GM10248 (cell line): ENCODE measurements around the gene RCAN3.
"Not testable (repeated sequence)": the region's sequence is repeated elsewhere in the genome, so short reads cannot be mapped to it uniquely, and the experiment has no call there.

Source experiments
- CTCF ChIA-PET: fragments of 300-600 bp; sonication (Branson Sonifier 250); formaldehyde crosslinking; extraction: SDS; loops from one replicate; lab custom pipeline; 2021; ENCODE audit warnings: antibody characterized with exemption; lab: Yijun Ruan, JAX
- POLR2A ChIA-PET: fragments of 350-650 bp; sonication (Branson Sonifier 250); formaldehyde crosslinking; extraction: SDS; loops from one replicate; lab custom pipeline; 2020; ENCODE audit warnings: antibody characterized with exemption; lab: Yijun Ruan, JAX
- DNase-seq: peaks from one replicate; pipeline ENCODE4 v3.0.0; 2012; ENCODE audit errors: extremely low spot score
- TF ChIP-seq, protein P1 (sequence below): IDR thresholded peaks from 2 replicates; pipeline ENCODE4 v1.5.1; 2012; ENCODE audit warnings: mild to moderate bottlenecking, low read depth; ENCODE audit errors: extremely low read depth, missing control alignments, control extremely low read depth

The RCAN3 gene

DNA sequence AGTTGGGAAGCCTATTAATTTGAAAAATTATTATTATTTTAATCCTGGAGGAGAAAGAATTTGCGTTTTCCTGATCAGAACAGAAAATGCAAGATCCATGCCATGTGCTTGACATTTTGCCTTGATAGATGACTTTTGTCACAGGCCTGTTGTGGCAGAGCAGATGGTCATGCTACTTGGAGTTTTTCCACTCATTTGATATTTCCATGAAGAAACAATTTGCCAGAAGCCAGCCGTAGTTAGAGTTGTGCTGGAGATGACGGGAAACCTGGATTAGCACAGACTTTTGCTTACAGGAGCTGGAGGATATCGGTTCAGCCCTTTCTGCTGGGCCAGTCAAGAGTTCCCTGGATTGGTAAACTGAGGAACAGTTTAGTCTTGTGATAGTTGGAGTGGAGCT lies 3.2 kb downstream of the RCAN3 start:
- POLR2A ChIA-PET, result no interaction called here
- DNase-seq, result no peak
- TF ChIP-seq, protein P1, sequence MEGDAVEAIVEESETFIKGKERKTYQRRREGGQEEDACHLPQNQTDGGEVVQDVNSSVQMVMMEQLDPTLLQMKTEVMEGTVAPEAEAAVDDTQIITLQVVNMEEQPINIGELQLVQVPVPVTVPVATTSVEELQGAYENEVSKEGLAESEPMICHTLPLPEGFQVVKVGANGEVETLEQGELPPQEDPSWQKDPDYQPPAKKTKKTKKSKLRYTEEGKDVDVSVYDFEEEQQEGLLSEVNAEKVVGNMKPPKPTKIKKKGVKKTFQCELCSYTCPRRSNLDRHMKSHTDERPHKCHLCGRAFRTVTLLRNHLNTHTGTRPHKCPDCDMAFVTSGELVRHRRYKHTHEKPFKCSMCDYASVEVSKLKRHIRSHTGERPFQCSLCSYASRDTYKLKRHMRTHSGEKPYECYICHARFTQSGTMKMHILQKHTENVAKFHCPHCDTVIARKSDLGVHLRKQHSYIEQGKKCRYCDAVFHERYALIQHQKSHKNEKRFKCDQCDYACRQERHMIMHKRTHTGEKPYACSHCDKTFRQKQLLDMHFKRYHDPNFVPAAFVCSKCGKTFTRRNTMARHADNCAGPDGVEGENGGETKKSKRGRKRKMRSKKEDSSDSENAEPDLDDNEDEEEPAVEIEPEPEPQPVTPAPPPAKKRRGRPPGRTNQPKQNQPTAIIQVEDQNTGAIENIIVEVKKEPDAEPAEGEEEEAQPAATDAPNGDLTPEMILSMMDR, result no peak
- CTCF ChIA-PET, result interaction anchor here (1.0 to 3.5 kb wide), 4 partner anchors 9 to 81 kb away, joined by 3 to 10 read pairs (median 5); no protein-coding TSS in a partner anchor

DNA sequence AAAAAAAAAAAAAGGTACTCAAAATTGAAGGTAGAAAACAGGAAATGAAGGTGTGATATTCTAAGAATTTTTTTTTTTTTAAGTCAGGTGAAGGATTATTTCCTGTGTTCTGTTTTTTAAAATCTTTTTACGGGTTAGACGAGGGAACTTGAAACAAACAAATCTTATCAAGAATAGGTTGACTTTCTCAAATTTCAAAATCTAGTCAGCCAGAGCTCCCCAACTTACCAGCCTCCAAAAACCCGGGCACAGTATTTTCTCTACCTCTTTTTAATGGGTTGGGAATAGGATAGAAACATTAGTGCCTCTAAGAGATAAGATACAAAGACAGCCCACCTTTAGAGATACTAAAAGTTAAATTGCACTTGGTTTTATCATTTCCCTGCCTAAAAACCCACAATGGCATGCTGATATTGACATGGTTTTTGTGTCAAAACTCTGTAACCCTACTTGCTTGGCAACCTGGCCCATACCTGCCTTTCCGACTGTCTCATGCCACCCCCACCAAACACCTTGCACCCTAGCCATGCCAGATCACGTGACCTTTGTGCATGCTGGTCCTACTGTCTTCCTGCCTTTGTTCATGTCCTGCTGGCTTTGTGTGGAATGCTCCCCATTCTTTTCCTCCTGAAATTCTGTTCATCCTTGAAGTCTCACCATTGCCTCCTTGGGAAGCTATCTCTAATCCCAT lies 4.2 kb downstream of the RCAN3 start:
- POLR2A ChIA-PET, result no interaction called here
- TF ChIP-seq, protein P1, result no peak
- CTCF ChIA-PET, result interaction anchor here (1.2 to 3.5 kb wide), 3 partner anchors 10 to 94 kb away, joined by 3 to 10 read pairs (median 4); no protein-coding TSS in a partner anchor
- no peak for DNase-seq

DNA sequence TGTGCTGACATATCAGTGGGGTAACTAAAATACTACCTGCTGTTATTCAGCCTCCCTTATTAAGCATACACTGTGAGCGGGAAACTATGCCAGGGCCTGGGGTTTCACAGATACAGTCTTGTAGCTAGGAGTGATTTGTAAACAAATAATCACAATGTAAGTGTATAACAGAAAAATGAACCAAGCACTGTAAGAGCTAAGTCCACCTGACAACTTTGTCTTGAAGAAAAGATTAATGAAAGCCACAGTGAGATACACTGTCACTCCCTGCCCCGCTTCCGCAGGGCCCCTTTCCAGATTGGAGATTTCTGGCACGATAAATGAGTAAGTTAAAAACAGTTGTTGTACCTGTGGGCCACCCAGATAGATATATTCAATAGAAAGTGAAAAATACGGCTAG lies 4.8 kb downstream of the RCAN3 start:
- ChIA-PET POLR2A (no interaction called here), CTCF (interaction anchor here (1.2 to 3.5 kb wide), 2 partner anchors 80 to 94 kb away, joined by 3 to 10 read pairs; no protein-coding TSS in a partner anchor)
- DNase-seq, result no peak
- TF ChIP-seq, protein P1, result no peak

DNA sequence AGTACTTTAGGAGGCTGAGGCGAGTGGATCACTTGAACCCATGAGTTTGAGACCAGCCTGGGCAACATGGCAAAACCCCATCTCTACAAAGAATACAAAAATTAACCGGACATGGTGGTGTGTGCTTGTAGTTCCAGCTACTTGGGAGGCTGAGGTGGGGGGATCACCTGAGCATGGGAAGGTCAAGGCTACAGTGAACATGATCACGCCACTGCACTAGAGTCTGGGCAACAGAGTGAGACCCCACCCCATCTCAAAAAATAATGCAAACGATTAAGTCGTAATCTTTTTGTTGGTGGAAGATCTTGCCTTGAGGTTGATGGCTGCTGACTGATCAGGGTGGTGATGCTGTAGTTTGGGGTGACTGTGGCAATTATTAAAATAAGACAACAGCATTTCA lies 6.3 kb downstream of the RCAN3 start:
- POLR2A ChIA-PET, result no interaction called here
- TF ChIP-seq, protein P1, result no peak
- no peak for DNase-seq
- CTCF ChIA-PET, result no interaction called here

DNA sequence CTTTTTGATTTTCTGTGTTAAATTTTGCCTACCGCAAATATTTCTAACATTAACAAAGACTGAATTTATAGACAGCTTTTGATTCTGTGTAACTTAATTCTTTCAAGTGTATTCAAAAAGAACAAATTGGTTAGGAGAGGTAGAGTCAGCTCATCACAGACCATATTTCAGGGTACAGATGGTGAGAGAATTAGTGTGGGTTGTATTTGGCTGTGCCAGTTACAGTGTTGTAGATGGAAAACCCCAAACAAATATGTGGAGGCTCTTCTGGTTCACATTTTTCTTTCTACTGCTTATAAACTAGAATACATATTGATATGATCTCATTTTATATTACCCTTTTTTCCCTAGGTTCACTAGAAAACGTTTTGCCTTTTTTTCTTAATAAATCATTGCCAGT lies 11.1 kb downstream of the RCAN3 start:
- CTCF ChIA-PET, result no interaction called here
- TF ChIP-seq, protein P1, result no peak

DNA sequence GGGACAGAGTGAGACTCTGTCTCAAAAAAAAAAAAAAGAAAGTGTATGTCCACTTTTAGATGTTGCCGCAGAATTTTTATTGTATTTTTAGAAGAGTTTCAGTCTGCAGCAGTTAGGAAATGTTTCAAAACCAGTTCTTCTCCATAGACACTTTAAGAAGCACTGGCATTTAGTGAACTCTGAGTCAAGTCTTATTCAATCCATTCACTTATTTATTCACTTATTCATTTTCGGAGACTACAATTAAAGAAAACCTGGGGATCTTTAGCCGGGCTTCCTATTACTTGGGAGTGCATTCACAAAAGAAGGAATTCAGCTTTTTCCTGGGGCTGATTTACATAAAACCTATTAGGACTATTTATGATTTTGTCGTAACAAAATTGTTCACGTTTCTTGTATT lies 12.3 kb downstream of the RCAN3 start:
- no peak for DNase-seq
- ChIA-PET POLR2A (no interaction called here), CTCF (interaction anchor here (1.2 to 3.1 kb wide), 5 partner anchors 10 to 123 kb away, joined by 3 to 22 read pairs (median 4); no protein-coding TSS in a partner anchor)
- TF ChIP-seq, protein P1, result no peak

More for the DNA sequence above, 11.1 kb downstream of the RCAN3 start:
- POLR2A ChIA-PET, result no interaction called here
- no peak for DNase-seq

DNA sequence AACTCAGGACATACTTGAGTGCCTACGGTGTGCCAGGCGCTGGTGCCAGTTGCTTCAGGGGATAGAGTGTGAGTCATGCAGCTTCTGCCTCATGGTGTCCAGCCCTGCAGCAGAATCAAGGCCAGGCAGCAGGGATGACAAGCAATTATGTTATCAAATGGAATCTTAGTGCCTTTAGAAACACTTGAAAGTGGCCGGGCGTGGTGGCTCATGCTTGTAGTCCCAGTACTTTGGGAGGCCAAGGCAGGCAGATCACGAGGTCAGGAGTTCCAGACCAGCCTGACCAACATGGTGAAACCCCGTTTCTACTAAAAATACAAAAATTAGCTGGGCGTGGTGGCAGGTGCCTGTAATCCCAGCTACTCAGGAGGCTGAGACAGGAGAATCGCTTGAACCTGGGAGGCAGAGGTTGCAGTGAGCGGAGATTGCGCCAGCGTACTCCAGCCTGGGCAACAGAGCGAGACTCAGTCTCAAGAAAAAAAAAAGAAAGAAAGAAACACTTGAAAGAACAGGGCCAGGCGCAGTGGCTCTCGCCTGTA lies 13.1 kb downstream of the RCAN3 start:
- DNase-seq, POLR2A ChIA-PET: not testable (repeated sequence)
- CTCF ChIA-PET, result interaction anchor here (1.2 to 3.1 kb wide), 5 partner anchors 10 to 72 kb away, joined by 3 to 22 read pairs (median 3); no protein-coding TSS in a partner anchor
